Right ventricle myocardium inferior (tissue), 1 donor: ENCODE measurements around the gene INHBB. TPM values are rescaled to one million over a fixed set of nuclear protein-coding genes. Genes with fewer than 3 reads are reported as not detected.

Source experiments
- ATAC-seq: fragments of 200-7000 bp; cut with Tn5 transposase; one replicate; pipeline ENCODE4 v1.9.1; 2020; ENCODE audit warnings: mild to moderate bottlenecking, moderate library complexity
- DNase-seq: peaks from one replicate; pipeline ENCODE4 v3.0.0; 2021; ENCODE audit errors: missing footprints
- intact Hi-C: fragments of 100-400 bp; cut with DNase I; formaldehyde crosslinking; loops from one replicate; pipeline ENCODE4 v1.11.0; 2022
- total RNA-seq: library from RNA; stranded (reverse); fragmentation: NEBNext Ultra II Directional; extraction: Animal tissue kit (Norgen Biotek cat#: 25700); gene quantifications from one replicate; pipeline ENCODE4 v1.2.1, GENCODE V29; 2021
- donor health status: DM: no; HTN: yes; CAD: no; lungs with severe emphysema.

Gene INHBB
- total RNA-seq, 1 donor from 2014 or later, result 7.1 TPM

DNA sequence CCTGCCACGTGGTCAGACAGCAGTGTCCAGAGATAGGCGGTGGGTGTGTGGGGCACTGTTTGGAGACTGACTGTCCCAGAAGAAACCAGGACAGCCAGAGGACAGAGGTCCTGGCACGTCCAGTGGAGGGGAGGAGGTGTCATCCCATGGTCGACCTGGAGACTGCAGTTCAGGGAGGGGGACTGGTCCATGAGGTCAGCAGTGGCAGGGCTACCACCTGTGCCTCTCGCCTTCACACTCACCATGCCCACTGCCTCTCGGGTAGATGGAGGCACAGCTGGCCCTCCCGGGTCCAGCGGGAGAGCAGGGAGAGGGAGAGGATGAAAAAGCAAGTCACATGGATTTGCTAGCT is 53.9 kb downstream of the INHBB start:
- DNase-seq, result no peak

DNA sequence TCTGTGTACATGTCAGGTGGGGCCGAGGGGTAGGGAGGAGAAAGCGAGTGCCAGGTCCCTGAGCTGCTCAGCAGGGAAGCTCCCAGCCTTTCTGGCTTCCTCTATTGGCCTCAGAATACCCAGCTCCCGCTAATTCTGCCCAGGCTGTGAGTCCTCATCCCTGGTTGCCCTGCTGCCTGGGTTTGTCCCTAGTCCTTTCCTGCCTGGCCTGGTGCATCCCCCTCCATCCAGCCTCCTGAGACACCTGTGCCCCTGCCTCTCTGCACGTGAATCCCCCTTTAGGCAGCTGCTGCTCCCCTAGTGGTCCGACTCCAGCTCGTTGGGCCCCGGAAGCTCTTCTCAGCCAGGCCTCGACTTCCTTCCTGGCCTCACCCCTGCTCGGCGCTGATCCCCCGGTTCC is 54.6 kb downstream of the INHBB start:
- DNase-seq, result no peak
- intact Hi-C loops, result no loop called here

More for the DNA sequence above, 53.9 kb downstream of the INHBB start:
- no peak for ATAC-seq
- intact Hi-C loops, result no loop called here

More for the DNA sequence above, 54.6 kb downstream of the INHBB start:
- ATAC-seq, result no peak

Other genes starting within 250 kb of the INHBB start
- gene TMEM185B, start 122.7 kb upstream of the INHBB start, total RNA-seq, result 20.6 TPM
- gene RALB, start 93.3 kb upstream of the INHBB start, total RNA-seq, result 52.0 TPM